ENCODE results near the gene PLEKHA6.
"Not testable (repeated sequence)": the region's sequence is repeated elsewhere in the genome, so short reads cannot be mapped to it uniquely, and the experiment has no call there.

The PLEKHA6 gene

DNA sequence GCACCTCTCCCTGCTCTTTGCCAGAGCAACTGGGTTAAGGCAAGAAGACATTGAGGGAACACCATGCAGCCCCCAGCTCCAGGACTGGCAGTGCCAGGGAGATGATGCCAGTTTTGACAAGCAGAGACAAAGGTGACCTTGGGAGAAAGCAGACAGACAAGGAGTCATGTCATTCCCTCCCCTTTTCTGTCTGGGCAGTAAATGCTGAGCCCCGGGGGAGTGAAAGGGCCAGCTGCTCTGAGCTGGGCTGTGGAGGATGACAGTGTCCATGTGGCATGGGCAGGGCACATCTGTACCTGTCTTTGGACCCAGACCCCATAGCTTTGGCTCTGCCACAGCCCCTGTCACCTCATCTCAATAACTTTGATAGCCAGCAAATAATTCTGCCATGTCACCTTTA is 24.2 kb downstream of the PLEKHA6 start:
- no peak for DNase-seq (ENCODE audit: low spot score)

DNA sequence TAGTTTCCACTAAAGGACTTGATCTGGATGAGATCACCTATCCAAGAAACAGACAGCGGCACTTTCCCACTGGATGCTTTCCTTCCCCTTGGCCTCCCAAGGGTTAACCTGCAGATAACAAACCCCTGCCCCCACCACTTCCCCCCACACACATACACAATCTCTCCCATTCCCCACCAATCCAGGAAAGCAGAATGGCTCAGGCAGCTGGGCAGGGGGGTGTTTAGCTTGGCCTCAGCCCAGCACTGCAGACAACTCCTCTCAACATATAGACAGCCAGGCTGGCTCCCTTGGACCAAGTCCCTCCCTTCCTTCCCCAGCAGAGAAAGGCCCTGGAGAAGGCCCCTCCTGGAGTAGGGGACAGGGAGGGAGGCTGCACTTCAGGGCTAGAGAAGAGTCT is 24.6 kb downstream of the PLEKHA6 start:
- no peak for DNase-seq (ENCODE audit: low spot score)

- no peak for DNase-seq (ENCODE audit: low spot score)
These were observed 25.3 kb downstream of the PLEKHA6 start for GRCh38 chr1:204334455-204334854.

DNA sequence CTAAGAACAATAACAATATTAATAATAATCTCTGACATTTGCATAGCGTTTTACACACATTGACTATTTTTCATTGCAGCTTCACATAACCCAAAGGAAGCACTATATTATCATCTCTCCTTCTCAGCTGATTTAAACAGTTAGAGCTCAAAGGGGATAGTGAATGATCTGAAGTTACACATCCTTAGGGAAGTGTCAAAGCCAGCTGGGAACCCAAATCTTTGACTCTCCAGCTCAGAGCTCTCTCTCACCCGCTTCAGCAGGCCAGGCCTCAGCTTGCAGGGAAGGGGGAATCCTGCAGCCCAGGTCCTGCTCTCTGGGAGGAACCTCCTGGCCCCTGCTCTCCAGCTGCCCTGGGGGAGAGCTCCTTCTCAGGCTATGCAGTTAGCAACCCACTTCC is 26.3 kb downstream of the PLEKHA6 start:
- no peak for DNase-seq (ENCODE audit: low spot score)

- no peak for DNase-seq (ENCODE audit: low spot score)
These were observed 27.8 kb downstream of the PLEKHA6 start for GRCh38 chr1:204331847-204332487.

DNA sequence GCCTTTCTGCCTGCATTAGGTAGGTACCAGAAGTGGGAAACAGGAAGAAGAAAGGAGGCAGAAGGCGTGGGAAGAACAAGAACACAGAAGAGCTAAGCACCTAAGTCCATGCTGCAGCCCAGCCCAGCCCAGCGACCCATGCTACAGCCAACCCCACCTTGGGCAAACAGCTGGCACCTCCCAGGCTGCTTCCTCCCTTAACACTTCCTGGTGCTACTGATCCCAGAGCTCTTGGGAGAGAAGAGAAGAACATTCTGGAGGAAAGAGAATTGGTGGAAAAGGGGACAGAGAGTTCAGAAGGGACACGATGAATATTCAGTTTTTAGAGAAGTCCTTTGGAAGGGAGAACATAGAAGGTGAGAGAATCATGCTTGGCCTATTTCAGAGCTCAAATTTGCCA is 28.5 kb downstream of the PLEKHA6 start:
- no peak for DNase-seq (ENCODE audit: low spot score)

DNA sequence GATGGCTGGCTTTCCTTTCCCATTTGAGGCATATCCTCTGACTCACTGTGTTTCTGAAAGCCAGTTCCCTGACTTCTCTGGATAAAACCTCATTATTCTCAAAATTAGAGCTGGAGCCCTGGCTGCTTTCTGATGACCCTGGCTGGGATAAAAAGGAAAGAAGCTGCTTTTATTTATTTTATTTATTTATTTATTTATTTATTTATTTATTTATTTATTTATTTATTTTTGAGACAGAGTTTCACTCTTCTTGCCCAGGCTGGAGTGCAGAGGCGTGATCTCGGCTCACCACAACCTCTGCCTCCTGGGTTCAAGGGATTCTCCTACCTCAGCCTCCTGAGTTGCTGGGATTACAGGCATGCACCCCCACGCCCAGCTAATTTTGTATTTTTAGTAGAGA is 31.9 kb downstream of the PLEKHA6 start:
- DNase-seq (ENCODE audit: low spot score) = not testable (repeated sequence)

GRCh38 chr1:204327359-204327758 is 32.4 kb downstream of the PLEKHA6 start:
- DNase-seq (ENCODE audit: low spot score) = no peak

DNA sequence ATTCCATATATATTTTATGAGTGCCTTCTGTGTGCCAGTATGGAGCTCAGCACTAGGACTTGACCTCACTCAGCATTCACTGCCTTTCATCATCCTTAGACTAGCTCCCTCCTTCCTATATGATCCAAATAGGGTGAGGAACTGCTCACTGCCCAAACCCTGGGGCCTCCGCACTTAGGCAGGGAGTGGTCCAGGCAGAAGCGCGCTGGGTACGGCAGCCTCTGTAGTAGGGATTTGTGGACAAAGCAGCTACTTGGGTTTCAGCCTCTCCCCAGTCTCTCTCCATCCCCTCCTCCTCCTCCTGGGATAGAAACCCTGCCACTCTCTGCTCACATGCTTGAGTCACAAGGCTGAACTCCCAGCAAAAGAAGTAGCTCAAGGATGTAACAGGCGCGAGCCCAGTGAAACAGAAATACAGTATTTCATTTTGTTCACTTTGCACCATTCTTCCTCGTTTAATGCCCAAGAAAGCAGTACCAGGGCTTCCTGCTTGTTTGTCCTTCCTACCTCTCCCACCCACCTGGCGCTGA is 32.9 kb downstream of the PLEKHA6 start:
- no peak for DNase-seq (ENCODE audit: low spot score)

DNA sequence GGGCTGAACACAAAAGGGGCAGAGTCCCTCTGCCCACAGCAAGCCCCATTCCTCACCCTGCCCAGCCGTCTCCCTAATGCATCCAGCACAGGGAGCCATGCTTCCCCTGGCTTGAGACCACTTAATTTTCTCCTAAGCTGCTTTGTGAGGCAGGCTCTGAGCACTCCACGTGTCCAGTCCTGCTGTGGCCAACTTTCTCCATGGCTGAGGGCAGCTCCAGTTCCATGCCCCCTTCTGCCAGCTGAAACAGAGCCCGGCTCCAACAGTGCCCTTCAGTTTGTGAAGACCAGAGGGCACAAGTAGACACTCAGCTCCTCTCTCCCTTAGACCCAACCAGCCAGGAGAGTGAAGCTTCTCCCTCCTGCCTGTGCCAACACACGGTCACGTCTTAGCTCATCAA is 33.8 kb downstream of the PLEKHA6 start:
- no peak for DNase-seq (ENCODE audit: low spot score)

DNA sequence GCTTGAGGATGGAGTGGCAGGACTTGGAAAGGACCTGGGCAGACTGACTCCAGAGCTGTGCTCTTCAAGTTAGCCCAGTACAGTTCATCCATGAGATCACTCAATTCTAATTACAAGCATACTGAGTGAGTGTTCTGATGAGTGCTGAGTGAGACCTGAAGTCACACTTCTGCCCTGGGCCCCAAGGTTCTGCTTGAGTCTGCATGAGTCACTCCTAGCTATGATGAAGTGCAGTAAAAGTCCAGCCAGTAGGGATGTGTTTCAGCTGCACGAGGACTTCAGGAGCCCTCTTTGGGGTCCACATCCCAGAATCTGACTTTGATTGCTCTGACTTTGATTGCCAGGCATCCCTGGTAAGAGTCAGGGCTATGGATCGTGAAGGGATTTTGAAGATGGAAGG is 35.8 kb downstream of the PLEKHA6 start:
- peak; percentile 52 for DNase-seq (ENCODE audit: low spot score)

DNA sequence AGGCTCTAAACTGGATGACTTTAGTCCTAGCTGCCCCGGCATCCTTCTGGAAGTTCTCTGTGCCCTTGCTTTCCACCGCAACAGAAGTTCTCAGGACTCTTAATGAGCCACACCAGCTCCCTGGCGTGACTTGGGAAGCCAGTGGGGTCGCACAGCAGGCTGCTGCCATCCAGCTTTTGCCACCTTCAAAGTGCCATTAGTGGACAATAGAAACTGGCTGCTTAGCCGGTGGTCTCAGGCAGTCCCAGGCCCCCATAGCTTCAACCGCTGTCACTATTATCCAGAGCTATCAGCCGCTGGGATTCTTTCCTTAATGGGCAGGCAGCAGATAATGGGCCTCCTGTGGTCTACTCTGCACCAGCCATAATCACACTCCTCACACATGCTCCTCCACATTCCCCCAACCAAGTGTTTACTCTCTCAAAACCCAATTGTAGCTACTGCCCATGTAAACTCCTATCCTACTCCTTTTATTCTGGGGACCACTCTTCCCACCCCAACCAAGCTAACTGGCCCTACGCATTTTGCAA is 37.3 kb downstream of the PLEKHA6 start:
- no peak for DNase-seq (ENCODE audit: low spot score)

DNA sequence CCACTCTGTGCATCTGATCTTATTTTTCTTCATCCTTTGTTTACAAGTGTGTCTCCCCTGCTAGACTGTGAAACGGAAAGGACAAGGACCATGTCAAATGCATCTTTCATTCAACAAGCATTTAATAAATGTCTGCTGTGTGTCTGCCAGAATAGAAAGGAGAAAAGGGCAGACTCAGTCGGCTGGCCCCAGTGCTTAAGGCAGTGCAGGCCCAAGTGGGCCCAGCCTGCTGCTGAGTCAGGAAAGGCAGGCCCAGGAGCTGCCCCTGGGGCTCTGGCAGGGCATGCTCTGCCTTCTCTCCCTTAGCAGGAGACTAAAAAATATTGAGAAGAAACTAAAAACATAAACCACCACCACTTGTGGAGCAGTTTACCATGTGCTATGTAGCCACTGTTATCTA is 38.1 kb downstream of the PLEKHA6 start:
- peak; percentile 39 for DNase-seq (ENCODE audit: low spot score)

DNA sequence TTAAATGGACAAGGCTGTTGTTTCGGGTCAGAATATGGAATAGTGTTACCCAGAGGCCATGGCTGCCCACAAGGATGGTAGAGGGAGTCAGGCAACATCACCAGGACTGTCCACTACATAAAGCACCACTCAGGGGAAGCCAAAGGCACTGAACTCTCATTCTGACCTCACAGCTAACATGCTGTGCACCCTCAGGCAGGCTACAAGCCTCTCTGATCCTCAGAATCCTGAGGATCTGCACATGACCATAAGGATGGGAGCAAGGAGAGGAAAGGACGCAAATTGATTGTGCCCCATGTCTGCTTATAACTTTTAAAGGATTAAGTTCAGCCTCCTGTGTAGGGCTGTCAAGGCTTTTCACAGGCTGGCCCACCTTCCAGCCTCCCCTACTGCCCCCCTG is 38.7 kb downstream of the PLEKHA6 start:
- no peak for DNase-seq (ENCODE audit: low spot score)

DNA sequence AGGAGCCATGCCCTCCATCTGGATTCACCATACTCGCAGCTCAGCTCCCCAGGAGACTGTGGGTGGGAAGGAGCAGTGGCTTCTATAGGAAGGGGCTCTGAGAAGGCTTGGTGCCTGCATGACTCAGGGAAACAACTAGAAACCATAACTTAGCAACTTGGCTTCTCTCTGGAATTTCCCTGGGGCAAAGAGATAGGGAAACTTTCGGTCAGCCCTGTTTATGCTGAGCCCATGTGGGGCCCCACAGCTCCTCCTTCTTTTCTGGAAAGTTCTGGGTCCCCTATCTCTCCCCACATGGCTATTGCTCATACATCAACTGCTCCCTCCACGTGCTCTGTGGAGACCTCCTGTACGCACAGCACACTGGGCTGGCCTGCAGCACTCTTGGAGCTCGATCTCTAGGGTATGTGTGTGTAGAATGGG is 39.3 kb downstream of the PLEKHA6 start:
- peak; percentile 45 for DNase-seq (ENCODE audit: low spot score)

- peak; percentile 76 for DNase-seq (ENCODE audit: low spot score)
These were observed 40.3 kb downstream of the PLEKHA6 start for GRCh38 chr1:204319462-204319861.

DNA sequence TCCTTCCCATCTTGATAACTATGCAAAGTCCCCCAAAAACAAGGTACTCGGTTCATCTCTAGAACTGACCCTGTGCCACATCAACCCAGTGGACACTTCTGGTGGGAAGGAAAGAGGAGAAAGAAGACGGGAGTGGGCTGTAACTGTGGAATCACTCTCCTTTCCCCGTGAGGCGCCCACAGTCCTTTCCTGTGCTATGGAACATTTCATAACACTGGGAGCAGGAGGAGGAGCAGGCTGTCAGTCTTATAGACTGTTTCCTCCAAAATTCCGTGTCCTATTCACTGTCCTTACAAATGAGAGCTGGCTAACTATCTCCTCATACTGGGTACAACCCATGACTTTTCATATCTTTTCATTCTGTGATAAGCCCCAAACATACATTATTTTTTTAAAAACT is 40.7 kb downstream of the PLEKHA6 start:
- no peak for DNase-seq (ENCODE audit: low spot score)

DNA sequence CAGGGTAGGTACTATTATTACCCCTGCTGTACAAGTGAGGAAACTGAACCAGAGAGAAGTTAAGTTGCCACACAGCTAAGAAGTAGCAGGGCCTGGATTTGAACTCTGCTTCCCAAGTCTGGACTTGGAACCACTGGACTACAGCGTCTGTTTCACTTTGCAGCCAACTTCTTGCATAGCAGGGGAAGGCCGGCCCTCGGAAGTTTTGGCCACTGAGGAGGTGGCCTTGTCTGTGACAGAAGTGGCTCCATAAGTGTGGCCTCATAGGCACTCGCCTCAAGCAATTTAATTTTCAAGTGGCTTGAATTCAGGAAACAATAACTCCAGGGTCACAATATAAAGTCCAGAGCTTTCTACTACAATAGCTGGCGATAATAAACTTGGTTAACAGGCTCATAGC is 41.4 kb downstream of the PLEKHA6 start:
- no peak for DNase-seq (ENCODE audit: low spot score)

DNA sequence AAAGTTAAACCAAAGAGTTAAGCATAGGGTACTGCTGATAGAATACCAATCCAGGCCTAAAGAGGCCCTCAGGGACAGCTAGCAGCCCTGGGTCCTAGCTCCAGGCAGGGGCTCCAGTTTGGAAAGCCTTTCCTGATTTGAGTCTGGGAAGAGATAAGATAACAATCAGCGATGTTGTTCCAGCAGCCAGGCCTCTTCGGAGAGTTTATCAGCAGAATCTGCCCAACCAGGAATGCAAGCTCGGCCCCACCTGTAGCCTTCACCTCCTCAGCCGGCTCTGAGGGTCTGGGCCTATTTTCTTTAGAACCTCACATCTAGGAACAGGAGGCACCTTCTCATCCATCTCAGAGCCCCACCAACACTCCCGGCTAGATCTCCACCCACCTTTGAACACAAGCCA is 42.6 kb downstream of the PLEKHA6 start:
- no peak for DNase-seq (ENCODE audit: low spot score)

- DNase-seq (ENCODE audit: low spot score) = no peak
These were observed 43.6 kb downstream of the PLEKHA6 start for GRCh38 chr1:204316164-204316563.

GRCh38 chr1:204314893-204315658 is 44.7 kb downstream of the PLEKHA6 start:
- DNase-seq (ENCODE audit: low spot score) = no peak

DNA sequence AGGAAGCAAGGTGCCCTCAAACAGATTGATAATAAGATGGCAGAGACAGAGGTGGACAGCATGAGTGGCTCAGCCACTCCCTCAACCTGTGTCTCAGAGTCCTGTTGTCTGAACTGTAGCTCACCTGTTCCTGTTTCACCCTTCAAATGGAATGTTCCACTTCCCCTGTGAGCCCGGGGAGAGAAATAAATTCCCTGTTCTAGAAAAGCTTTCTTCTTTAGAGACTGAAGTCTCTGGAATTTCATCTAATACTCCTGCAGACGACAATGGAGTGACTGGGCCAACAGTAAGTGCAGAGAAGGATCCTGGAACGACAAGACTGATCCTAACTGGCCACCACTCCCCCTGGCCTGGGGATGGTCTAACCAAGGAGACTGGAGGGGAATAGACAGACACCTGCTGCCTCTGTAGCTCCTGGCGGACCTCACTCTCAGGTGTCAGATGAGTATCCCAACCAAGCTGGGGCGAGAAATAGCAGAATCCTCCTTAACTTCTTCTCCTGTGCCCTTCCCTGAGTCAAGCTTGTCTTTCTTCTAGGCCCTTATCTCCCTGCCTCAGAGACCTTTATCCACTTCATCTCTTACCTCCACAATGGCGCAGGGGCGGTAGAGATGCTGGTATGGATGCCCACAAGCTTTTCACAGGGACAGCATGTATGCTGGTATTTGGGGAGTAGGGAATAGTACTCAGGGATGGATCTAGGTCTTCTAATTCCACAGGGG is 45.4 kb downstream of the PLEKHA6 start:
- no peak for DNase-seq (ENCODE audit: low spot score)

DNA sequence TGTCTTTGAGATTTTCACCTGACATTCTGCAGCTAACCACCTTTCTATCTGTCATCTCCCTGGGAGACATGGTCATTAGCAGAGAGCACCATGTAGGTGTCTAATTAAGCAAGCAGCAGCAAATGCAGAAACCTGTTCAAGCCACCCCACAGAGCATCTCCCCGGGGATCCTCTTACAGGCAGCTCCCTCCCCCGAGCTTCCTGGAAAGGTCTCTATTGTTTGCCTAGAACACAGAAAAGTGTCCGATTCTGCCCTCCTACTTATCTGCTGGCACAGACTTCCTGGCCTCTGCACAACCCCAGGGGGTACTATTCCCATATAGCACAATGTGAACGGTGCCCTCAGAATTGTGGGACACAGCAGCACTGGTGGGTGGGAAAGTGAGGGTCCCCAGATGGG is 46.1 kb downstream of the PLEKHA6 start:
- no peak for DNase-seq (ENCODE audit: low spot score)

Measured in AG08396 (cell line).